Dedifferentiated amniotic fluid mesenchymal stem cell (primary cell): ENCODE measurements around the gene TP53INP2.
"Not testable (repeated sequence)": the region's sequence is repeated elsewhere in the genome, so short reads cannot be mapped to it uniquely, and the experiment has no call there.

Source experiments
- DNase-seq: peaks from one replicate; pipeline ENCODE4 v3.0.0-alpha.2; 2016; ENCODE audit errors: extremely low spot score

Gene TP53INP2

DNA sequence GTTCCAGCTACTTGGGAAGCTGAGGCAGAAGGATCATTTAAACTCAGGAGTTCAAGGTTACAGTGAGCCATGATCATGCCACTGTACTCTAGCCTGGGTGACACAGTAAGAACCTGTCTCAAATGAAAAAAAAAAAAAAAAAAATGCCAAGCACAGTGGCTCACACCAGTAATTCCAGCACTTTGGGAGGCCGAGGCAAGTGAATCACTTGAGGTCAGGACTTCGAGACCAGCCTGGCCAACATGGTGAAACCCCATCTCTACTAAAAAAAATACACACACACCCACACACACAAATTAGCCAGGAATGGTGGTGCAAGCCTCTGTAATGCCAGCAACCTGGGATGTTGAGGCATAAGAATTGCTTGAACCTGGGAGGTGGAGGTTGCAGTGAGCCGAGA lies 18.4 kb downstream of the TP53INP2 start:
- not testable (repeated sequence) for DNase-seq

- no peak for DNase-seq
Measured at GRCh38 chr20:34724172-34724571, 20.0 kb downstream of the TP53INP2 start.

DNA sequence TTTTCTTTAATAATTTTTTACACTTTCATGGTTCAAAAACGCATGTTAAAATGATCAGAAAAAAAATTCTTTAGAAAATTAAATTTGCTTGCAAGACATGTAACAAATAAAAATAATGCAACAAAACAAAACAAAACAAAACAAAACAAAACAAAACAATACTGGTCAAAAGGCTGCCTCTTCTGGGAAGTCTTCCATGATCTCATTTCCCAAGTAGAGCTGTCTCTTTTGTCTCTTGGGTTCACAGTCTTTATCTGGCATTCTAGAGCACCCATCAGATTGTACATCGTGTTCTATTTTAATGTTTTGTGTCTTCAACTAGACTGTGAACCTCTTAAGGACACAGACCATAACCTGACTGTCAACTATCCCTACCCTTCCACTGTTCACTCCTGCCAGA lies 25.3 kb downstream of the TP53INP2 start:
- DNase-seq = no peak

DNA sequence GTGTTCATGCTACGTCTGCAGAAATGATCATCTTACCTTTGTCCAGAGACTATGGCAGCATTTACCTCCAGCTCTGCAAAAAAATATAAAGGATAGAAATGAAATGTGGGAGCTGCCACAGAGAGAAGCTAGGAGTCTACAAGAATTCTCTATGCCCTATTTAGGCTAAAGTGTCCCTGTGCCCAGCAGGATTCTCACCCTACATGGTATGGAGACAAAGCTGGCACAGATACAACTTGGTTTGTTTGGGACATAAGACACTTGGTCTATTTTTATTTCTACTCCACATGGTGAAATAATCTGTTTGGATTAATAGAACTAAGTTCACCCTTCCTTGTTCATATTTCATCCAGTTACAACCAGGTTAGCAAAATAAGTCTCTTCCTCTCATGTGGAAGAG lies 28.4 kb downstream of the TP53INP2 start:
- no peak for DNase-seq

- DNase-seq = no peak
Measured at GRCh38 chr20:34736106-34736735, 32.1 kb downstream of the TP53INP2 start.

DNA sequence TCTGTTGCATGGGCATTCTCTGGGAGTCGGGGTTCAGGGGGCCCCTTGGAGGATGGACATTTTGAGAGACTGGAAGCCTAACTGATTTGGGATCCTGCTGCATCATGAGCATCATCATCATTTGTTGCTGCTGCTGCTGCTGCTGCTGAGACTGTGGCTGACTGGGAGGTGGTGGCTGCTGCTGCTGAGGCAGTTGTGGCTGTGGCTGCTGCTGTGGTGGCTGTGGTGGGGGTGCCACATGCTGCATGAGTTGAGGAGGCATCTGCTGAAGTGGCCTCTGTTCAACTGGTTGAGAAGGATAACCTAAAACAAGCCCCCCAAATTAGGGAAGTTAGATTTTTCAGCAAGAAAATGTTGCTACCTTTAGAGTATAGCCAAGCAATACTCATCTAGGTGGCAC lies 38.9 kb downstream of the TP53INP2 start:
- no peak for DNase-seq

GRCh38 chr20:34744340-34744739 lies 40.2 kb downstream of the TP53INP2 start:
- DNase-seq = no peak

DNA sequence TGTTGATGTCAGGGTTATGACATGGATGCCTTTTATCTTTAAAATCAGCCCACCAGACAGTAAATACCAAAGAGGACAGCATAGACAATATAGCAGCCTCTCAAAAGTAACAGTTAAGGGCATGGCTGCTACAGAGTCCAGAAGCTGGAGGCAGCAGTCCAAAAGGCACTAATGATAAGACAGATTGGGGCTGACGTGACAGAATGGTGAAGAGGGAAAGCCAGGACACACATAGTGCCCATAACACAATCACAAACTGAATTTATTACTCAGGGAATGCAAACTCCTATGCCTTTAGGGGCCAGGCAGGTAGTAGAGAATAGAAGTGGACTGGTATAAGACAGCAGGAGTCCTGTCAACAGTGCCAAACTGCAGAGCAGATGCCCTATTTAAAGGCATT lies 40.7 kb downstream of the TP53INP2 start:
- DNase-seq = no peak

DNA sequence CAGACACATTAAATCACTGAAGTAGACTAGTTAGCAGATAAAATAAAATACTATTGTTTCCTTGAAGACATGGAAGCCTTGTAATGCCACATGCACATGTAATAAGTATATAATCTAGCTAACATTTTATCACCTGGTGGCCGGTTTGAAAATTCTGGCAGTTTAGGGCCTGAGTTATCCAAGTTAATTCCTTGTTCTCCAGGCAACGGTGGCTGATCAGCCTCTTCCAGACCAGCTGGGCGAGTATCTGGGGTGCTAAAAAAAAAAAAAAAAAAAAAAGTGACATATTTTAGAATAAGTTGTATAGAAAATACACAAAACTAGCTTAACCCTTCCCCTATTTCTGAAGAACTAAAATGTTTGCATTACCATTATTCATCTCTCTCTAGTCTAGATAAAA lies 42.5 kb downstream of the TP53INP2 start:
- no peak for DNase-seq

DNA sequence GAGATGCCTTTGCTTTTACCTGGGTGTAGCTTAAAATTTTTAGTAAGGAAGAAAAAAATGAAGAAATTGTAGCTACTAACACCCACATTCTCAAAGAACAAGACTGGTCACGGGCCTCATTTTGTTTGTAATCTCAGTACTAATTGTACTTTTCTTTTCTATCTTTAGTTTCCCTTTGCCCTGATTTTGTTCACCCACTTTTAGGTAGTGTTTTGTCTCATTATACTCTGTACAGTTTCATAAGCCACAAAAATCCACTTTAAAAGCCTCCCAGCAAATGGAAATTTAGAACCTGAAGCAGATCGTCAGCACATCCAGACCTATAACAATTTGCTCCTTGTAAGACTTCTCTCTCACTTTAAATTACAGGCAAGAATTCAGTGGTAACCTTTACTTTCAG lies 43.3 kb downstream of the TP53INP2 start:
- DNase-seq = no peak

DNA sequence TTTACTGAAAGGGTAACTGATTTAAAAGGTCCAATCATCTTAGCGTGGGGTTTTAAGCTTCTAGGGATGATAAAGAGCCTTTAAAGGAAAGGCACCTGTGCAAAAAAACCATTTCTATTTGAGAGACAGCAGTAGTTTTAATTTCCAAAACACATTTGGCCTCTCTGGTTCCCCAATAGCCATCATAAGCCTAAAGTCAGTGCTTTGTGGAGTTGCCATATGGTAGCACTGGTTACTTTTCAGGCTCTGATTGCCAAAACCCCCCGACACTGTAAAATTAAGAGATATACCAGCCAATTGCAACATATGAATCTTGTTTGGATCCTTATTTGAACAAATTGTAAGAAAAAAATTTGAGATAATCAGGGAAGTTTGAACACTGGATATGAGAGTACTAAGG lies 44.6 kb downstream of the TP53INP2 start:
- no peak for DNase-seq

DNA sequence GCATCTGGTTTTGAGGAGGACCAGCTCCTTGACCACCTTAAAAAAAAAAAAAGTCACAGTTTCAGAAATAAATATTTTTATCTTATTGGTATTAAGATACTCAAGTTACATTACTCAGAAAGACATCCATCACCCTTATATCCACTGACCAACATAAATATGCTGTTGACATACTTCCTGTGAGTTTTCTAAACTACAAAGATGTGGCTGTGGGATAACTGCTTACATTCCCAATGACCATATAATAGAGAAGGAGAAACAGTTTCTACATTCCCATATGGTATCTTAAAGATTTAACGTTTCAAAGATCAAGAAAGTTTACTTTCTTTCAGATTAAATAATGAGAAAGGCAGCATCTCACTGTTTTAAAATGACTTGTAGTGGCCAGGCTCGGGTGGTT lies 46.3 kb downstream of the TP53INP2 start:
- DNase-seq = no peak

DNA sequence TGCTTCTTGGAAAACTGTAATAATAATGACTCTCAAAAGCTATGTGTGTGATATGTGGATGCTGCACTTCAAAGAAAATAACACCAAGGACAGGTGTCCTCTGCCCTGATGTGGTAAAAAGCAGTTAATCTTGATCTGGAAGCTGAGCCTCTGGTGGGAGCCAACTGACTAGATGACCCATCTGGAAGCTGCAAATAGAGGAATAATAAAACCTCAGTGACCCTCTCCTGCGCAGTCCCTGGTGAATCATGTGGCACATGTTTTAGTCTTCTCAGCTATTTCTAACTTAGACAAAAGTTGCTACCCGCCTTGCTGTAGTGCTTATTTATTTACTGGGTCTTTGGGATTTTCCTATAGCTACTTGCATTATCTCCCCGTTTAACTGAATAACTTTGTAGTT lies 47.3 kb downstream of the TP53INP2 start:
- DNase-seq = no peak

- peak; percentile 32 for DNase-seq
Measured at GRCh38 chr20:34753706-34754461, 49.7 kb downstream of the TP53INP2 start.

DNA sequence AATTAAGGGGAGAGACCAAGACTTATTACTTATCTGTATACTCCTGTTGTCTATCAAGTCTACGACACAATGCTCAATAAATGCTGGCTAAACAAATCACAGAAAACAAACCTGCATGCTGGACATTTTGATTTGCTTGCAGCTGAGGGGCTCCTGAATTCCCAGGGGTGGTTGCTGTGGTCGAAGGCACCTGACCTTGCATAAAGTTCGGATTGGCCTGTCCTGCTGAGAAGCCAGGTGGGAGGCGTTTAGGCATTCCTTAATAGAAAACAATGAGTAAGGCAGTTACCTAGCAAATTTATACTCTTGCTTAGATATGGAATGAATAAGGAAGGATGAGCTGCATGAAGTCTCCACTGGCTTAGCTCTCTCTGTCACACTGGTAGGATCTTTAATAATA lies 50.5 kb downstream of the TP53INP2 start:
- no peak for DNase-seq

- no peak for DNase-seq
Measured at GRCh38 chr20:34755367-34755766, 51.2 kb downstream of the TP53INP2 start.

GRCh38 chr20:34762031-34762555 lies 57.9 kb downstream of the TP53INP2 start:
- no peak for DNase-seq
